ENCODE results near the gene IQCB1.
A peak's percentile ranks its signal among the peaks of the same experiment; 100 is the strongest.
"Not testable (repeated sequence)": the region's sequence is repeated elsewhere in the genome, so short reads cannot be mapped to it uniquely, and the experiment has no call there.

IQCB1 gene

GRCh38 chr3:121803771-121804320 lies 31.0 kb downstream of the IQCB1 start:
- DNase-seq = no peak

GRCh38 chr3:121800906-121801305 lies 34.0 kb downstream of the IQCB1 start:
- DNase-seq = no peak

DNA sequence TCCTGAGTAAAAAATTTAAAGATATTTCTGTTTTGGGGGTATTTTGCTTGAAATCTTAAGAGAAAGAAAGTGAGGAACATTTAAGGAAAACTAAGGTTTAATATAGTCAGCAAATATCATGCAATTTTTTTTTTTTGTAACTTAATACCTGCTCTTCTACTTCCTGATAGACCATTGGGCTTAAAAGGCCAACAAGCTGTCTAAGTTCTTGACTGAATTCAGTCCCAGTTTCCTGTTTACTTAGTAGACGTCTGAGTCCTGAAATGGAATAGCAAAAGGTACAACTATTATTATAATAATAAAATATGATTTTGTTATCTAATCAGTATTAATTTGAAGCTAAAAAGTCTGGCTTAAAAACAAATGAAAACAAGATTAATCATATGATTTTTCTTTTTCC lies 37.9 kb downstream of the IQCB1 start:
- no peak for DNase-seq

DNA sequence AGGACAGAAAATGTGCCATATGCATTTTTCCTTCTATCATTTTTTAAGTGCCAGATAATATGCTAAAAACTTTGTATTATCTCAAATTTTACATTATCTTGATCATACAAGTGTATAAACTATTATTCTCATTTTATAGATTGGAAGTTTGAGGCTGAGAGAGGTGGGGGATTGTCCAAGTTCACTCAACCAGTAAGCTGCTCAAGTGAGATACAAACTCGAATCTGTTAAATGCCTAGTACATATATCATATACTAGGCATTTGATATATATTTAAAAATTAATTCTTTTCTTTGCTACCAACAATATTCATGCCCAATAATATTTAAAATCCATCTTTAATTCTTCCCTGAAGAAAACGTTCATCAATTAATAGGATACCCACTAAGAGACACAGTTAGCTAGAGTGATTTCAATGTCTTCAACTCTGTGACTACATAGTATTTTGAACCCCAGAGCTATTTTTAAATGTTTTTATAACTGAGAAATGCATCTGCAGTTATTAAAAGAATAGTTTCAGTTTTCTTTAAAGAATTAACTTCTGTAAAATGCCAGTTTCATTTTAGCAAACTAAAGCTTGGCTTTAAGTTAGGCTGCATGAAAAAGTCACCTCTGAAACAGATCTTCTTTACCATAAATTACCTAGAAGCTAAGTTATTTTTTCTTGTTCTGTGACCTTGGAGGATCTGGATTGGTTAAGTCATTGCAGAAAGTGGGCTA lies 40.4 kb downstream of the IQCB1 start:
- DNase-seq = no peak

DNA sequence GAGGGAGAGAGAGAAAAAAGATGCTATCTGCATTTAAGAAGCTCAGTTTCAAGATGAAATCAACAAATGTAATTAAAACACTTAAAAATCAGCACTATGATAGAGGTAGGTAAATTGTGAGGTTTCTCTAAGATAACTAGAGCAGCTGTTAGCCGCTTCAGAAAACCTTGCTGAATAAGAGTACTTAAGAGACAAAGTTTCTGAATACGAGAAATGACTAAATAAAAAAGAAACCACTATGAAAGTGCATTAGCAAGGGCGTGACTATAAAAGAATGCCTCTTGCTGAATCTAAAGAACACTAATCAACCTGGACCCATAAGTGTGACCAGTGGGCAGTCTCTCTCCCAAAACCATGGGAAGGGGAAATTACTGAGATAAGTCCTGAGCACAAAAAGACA lies 41.8 kb downstream of the IQCB1 start:
- DNase-seq = no peak

DNA sequence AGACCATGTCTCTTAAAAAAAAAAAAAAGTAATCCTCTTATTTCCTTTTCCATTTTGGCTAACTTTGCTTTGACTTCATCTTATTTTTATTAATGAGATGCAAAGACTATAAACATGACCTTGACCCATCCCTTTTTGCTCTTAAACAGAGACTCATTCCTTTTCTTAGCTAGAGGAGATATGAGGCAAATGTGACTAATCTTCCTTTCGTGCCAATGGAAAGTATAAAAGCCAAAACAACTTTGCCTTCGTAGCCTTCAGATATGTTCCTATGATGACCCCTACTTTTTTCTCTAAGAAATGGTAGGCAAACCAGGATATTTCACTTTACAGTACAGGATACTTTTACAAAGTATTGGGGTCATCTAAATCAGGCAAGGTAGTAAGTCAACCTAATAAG lies 48.4 kb downstream of the IQCB1 start:
- DNase-seq = no peak

DNA sequence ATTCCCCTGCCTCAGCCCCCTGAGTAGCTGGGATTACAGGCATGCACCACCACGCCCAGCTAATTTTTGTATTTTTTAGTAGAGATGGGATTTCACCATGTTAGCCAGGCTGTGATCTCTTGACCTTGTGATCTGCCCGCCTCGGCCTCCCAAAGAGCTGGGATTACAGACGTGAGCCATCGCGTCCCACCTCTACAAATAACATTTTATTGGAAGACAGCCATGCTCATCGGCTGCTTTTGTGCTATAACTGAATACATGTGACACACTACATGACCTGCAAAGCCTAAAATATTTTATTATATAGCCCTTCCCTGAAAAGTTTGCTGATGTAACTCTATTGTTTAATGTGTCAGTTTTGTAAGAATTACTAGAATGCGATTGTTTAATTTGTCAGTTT lies 52.1 kb downstream of the IQCB1 start:
- DNase-seq = not testable (repeated sequence)

DNA sequence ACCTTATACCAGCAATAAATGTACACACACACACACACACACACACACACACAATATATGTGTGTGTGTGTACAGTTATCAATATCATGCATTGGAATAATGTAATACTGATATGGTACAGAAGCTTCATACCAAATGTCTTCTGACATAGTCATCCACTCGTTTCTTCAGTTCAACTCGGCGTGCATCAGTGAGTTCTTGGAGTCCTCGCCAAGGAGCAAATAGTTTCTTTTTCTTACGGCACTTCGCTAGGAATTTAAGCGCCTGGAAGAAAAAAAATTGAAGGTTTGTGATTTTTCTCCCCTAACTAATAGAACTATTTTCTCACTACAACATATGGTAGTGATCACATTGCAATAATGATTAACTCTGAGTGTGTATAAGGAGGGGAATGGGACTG lies 53.2 kb downstream of the IQCB1 start:
- DNase-seq = no peak

- DNase-seq = not testable (repeated sequence)
Observed at GRCh38 chr3:121775095-121775494, 59.8 kb downstream of the IQCB1 start.

- DNase-seq = no peak
Observed at GRCh38 chr3:121769246-121769645, 65.6 kb downstream of the IQCB1 start.

DNA sequence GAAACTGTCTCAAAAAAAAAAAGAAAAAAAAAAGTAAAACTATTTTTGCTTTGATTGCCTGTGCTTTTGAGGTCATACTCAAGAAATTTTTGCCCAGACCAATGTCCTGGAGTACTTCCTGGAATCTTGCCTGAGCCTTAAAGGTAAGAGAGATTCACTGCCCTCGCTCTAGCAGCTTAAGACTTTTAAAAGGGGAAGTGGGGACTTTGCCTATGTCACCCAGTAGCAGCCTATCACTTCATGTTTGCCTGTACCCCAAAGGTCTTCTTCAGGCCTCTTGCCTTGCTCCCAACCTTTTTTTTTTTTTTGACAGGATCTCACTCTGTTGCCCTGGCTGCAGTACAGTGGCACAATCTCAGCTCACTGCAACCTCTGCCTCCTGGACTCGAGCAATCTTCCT lies 66.4 kb downstream of the IQCB1 start:
- no peak for DNase-seq

DNA sequence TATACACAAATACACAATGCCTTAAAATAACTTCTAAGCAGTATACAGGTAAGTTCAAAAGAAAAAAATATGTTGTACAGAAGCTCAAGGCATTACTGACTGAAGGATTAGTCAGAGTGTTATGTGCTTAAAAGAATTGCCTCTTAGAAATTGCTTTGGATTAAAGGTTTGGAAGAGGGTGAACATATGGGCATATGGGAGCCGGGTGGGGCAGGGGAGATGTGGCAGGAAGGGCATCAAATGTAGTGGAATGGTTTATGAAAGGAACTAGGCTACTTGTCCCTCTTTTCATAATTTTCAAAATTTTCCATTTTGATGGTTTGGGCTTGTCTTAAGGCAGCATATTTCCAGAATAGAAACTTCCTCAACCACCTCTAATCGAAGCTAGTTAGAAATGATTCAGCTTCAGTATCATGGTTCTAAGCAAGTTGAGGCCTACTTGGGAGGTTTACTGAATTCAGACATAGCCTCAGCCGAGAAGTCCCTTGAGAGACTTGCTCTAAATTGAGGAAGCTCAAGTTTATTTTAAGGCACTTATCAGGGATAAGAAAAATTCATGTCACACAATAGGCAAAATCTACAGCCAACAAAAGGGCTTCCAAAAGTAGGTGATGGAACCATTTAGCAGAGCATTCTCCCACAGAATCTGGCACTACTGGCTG lies 75.2 kb downstream of the IQCB1 start:
- DNase-seq = no peak

- DNase-seq = no peak
Observed at GRCh38 chr3:121758727-121759450, 76.0 kb downstream of the IQCB1 start.

DNA sequence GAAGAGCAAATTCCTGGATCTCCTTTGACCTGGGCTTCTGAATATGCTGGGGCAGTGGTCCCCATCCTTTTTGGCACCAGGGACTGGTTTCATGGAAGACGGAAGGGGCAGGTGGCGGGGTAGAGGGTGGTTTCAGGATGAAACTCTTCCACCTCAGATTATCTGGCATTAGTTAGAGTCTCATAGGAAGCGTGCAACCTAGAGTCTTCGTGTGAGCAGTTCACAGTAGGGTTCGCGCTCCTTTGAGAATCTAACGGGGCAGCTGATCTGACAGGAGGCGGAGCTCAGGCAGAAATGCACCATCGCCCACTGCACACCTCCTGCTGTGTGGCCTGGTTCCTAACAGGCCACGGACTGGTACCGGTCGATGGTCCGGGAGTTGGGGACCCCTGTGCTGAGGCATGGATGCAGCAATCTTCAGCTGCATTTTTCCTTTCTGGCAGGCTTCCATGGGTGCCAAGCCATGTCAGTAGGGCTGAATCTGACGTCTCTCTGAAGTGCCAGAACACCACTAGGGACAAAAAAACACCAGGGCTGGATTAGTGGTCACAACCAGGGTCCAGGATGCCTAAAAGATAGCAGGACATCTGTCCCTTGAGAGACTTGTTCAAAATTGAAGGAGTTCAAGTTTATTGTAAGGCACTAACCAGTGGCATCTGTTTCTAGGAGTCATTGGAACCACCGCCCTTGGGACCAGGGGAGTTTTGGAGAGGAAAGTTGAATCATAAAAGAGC lies 76.9 kb downstream of the IQCB1 start:
- no peak for DNase-seq

DNA sequence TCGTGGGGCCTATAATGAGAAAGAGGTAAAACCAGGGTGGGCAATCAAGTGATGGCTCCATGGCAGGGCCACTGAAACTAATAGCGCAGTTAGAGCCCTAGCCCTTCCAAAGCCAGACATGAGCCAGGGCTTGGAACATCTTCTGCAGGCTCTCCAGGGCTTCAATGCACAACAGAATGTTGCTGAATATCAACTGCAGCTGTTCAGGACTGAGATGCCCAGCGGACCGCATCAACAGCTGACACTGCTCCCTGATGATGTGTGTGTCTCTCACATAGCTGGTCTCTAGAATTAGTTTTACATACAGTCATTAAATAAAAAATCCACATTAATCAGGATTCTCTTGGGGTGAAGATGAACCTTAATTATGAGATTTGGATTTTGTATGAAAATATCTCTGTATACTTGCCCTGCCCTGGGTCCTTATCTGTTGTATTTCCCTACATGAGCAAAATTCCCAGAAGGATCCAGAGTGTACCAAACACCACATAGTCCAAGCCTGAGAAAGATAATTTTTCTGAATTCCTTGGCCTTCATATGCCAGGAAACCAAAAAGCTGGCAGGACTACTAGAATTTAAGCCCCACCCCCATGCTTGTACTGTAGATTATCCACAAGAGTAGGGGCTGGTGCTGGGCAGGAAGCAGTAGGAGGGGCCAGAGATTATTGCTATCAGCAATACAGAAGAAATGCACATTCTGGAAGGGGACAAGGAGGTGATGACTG lies 77.6 kb downstream of the IQCB1 start:
- DNase-seq = no peak

DNA sequence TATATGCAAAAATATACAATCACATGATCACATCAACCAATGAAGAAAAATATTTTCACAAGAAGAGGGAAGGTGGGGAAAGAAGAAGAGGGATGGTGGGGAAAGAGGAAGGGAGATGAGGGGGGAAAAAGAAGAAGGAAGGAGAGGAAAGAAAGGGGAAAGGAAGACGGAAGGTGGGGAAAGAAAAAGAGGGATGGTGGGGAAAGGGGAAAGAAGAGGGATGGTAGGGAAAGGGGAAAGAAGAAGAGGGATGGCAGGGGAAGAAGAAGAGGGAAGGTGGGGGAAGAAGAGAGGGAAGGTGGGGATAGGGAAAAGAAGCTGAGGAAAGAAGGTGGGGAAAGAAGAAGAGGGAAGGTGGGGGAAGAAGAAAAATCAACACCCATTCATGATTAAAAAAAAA lies 82.1 kb downstream of the IQCB1 start:
- DNase-seq = no peak

GRCh38 chr3:121752261-121752660 lies 82.6 kb downstream of the IQCB1 start:
- no peak for DNase-seq

GRCh38 chr3:121750087-121750415 lies 84.8 kb downstream of the IQCB1 start:
- no peak for DNase-seq

DNA sequence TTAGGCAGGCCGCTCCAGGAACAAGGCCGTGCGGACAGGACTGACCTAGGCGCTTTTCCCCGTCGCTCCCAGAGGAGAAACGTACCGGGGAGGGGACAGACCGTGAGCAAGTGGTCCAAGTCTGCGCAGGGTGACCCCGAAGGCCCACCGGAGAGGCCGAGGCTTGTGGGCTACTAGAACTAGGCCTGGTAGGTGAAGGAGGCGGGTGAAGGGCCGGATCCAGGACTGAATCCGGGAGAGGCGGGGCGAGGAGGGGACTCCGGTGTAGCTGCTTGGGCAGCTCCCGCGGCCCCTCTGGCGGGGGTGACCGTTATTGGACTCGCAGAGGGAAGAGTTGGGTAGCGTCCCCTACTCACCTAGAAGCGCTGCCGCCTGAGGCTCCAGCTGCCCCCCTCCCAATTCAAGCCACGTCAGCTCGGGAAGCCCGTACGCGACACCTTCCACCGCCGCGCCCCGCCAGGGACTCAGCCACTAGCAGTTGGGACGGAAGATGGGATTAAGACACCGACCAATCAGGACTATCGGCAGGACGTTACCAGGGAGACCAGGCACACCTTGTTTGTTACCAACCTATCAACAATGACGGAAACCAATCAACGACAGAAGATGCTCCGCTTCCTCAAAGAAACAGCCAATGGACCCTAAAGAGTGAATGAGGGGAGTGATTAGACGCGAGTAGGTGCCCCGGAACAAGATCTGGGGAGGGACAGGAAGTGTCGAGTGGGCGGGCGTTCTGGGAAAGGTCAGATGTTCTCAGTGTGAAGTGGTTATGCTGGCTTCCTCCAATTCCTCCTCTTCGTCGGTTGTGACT lies 85.4 kb downstream of the IQCB1 start, which contains the start of gene GOLGB1:
Gene GOLGB1 (minus strand): TSS at position 466 of the 811 bp plus-strand sequence. CDS start 18,770 bp downstream, outside the sequence.
- DNase-seq = peak; percentile 99 to 100

DNA sequence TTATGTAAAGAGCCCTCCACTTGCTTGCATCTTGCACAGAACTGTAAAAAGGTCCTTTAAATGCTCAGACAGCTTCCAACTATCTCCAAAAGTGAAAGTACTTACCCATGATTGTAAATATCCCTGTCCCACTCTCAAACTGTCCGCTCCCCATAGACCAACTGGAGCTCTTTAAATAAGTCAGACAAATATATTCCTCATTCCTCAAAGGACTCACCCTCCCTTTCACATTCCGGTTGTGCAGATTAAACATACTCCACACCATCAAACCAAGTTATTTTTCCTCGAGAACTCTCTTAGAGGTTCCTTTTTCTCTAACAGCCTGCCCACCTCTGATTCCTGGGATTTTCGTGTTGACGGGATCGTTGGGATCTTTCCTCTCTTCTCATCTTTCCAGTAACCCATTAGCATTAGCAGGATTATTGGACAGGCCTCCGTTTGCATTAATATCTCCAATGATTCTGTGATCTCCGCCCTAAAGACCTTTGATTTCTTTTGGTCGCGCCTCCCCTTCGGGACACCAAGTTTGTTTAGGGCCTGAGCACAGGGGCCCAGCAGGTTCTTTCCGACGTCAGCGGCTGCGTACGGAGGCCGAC lies 86.1 kb downstream of the IQCB1 start:
- peak in 1 of 2 experiments; percentile 32 for DNase-seq

- no peak for DNase-seq
Observed at GRCh38 chr3:121747976-121748375, 86.9 kb downstream of the IQCB1 start.
